Retinal pigment epithelial cell (primary cell): ENCODE data around the gene EOLA2.
"Not testable (repeated sequence)": the region's sequence is repeated elsewhere in the genome, so short reads cannot be mapped to it uniquely, and the experiment has no call there.

ENCODE experiments used
- DNase-seq: peaks from one replicate; pipeline ENCODE4 v3.0.0-alpha.2; 2010; ENCODE audit warnings: low read depth
- H3K4me3 ChIP-seq: 2 replicates; pipeline ENCODE4 v1.5.1; 2011; ENCODE audit warnings: mild to moderate bottlenecking, low read length, control low read depth, moderate library complexity
- CTCF ChIP-seq: conservative IDR thresholded peaks from 2 replicates; pipeline ENCODE4 v1.5.1; 2011; ENCODE audit warnings: low read depth, low read length, control low read depth, inconsistent platforms

Gene EOLA2

DNA sequence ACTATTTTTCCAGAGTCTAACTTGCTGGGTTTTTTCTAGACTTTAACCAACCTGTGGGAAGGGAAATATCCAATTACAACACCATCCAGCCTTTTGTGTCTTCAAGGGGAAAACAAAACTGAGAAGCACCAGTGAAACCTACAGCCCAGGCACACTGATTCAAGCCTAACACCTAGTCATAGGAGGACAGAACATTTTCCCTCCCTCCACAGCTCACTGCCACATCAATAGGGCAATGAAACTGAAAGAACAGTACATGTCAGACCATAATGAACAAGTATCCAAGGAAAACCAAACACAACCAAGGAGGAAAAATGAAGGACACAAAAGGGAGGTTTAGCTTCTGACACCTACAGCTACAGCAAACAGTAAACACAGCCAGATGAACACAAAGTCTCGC lies 39.7 kb downstream of the EOLA2 start:
- no peak overlapping the region for H3K4me3 ChIP-seq
- DNase-seq: no peak
- no peak for TF ChIP-seq CTCF

DNA sequence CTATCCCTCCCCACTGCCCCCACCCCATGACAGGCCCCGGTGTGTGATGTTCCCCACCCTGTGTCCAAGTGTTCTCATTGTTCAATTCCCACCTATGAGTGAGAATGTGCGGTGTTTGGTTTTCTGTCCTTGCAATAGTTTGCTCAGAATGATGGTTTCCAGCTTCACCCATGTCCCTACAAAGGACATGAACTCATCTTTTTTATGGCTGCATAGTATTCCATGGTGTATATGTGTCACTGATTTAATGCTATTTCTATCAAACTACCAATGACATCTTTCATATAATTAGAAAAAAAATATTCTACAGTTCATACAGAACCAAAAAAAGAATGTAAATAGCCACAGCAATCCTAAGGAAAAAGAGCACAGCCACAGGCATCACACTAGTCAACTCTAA lies 47.5 kb downstream of the EOLA2 start:
- not testable (repeated sequence) for DNase-seq, H3K4me3 ChIP-seq
